ENCODE data around the gene PITPNM3.

DNA sequence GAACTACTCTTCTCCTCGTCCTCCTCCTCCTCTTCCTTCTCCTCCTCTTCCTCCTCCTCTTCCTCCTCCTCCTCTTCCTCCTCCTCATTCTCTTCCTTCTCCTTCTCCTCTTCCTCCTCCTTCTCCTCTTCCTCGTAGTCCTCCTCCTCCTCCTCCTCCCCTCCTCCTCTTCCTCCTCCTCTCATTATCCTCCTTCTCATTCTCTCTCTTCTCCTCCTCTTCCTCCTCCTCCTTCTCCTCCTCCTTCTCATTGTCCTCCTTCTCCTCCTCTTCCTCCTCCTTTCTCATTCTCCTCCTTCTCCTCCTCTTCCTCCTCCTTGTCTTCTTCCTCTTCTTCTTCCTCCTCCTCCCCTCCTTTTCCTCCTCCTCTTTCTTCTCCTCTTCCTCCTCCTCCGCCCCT lies 4.1 kb upstream of the PITPNM3 start:
- TF ChIP-seq, protein P1, sequence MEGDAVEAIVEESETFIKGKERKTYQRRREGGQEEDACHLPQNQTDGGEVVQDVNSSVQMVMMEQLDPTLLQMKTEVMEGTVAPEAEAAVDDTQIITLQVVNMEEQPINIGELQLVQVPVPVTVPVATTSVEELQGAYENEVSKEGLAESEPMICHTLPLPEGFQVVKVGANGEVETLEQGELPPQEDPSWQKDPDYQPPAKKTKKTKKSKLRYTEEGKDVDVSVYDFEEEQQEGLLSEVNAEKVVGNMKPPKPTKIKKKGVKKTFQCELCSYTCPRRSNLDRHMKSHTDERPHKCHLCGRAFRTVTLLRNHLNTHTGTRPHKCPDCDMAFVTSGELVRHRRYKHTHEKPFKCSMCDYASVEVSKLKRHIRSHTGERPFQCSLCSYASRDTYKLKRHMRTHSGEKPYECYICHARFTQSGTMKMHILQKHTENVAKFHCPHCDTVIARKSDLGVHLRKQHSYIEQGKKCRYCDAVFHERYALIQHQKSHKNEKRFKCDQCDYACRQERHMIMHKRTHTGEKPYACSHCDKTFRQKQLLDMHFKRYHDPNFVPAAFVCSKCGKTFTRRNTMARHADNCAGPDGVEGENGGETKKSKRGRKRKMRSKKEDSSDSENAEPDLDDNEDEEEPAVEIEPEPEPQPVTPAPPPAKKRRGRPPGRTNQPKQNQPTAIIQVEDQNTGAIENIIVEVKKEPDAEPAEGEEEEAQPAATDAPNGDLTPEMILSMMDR (IDR thresholded peaks at IDR 0.05), result no peak
- no peak for TF ChIP-seq POLR2A (IDR thresholded peaks at IDR 0.05)

Measured in heart left ventricle (tissue), 13 donors.